Measurements from ENCODE around the gene C1orf56. TPM values are rescaled to one million over a fixed set of nuclear protein-coding genes. Genes with fewer than 3 reads are reported as not detected.

The C1orf56 gene
- total and polyA plus RNA-seq, 2 of the 13 experiments (the other 11 are each of a cell fraction or from before 2014, with no cell fraction given), result 1.5 to 3.2 TPM

GRCh38 chr1:151047591-151047924 lies at the start of gene C1orf56 (continued):
- TF ChIP-seq ATF2 (CRISPR knock-in tag; IDR thresholded peaks at IDR 0.05), result no peak
- TF ChIP-seq ZNF205 (CRISPR knock-in tag; IDR thresholded peaks at IDR 0.05), result no peak
- TF ChIP-seq ZBTB20 (CRISPR knock-in tag; IDR thresholded peaks at IDR 0.05; ENCODE audit: borderline replicate concordance, low read depth), result no peak
- peak; percentile 19; the same call in 1 of the 2 replicates for TF ChIP-seq SIN3A (IDR thresholded peaks at IDR 0.05; ENCODE audit: borderline replicate concordance, low read depth, low read length)
- no peak for TF ChIP-seq ETS1 (CRISPR knock-in tag; IDR thresholded peaks at IDR 0.05)
- TF ChIP-seq DRAP1 (CRISPR knock-in tag; IDR thresholded peaks at IDR 0.05), result peak; percentile 18; the same call in 1 of the 2 replicates
- TF ChIP-seq PAWR (CRISPR knock-in tag; IDR thresholded peaks at IDR 0.05; ENCODE audit: borderline replicate concordance), result no peak
- TF ChIP-seq ZMYM4 (CRISPR knock-in tag; IDR thresholded peaks at IDR 0.05), result 0 out of 2 replicates have a peak, but pooled peaks have one; percentile 1
- no peak for TF ChIP-seq NR1H2 (CRISPR knock-in tag; IDR thresholded peaks at IDR 0.05; ENCODE audit: borderline replicate concordance, low read depth)
- no peak for TF ChIP-seq ZNF503 (CRISPR knock-in tag; IDR thresholded peaks at IDR 0.05)
- no peak for TF ChIP-seq SOX13 (IDR thresholded peaks at IDR 0.05)
- no peak for TF ChIP-seq SOX13 (CRISPR knock-in tag; conservative IDR thresholded peaks at IDR 0.05 in 1 of 2, IDR thresholded peaks at IDR 0.05 in 1 of 2)
- TF ChIP-seq ZGPAT (CRISPR knock-in tag; IDR thresholded peaks at IDR 0.05), result 0 out of 2 replicates have a peak, but pooled peaks have one; percentile 63
- TF ChIP-seq ZNF101 (CRISPR knock-in tag; IDR thresholded peaks at IDR 0.05; ENCODE audit: borderline replicate concordance, low read depth), result no peak
- no peak for TF ChIP-seq ZMYM3 (CRISPR knock-in tag; IDR thresholded peaks at IDR 0.05)
- no peak for TF ChIP-seq THAP8 (CRISPR knock-in tag; IDR thresholded peaks at IDR 0.05; ENCODE audit: borderline replicate concordance)
- no peak for TF ChIP-seq ONECUT2 (CRISPR knock-in tag; IDR thresholded peaks at IDR 0.05)
- TF ChIP-seq CEBPZ (IDR thresholded peaks at IDR 0.05; ENCODE audit: low read length), result no peak
- TF ChIP-seq ELF1 (CRISPR knock-in tag; IDR thresholded peaks at IDR 0.05), result no peak
- TF ChIP-seq JUNB (CRISPR knock-in tag; IDR thresholded peaks at IDR 0.05; ENCODE audit: borderline replicate concordance), result no peak
